HG02885 (cell line): ENCODE results near the gene PRAMEF27.
"Not testable (repeated sequence)": the region's sequence is repeated elsewhere in the genome, so short reads cannot be mapped to it uniquely, and the experiment has no call there.

ENCODE experiments used
- ATAC-seq: cut with Tn5 transposase; IDR thresholded peaks from one replicate; pipeline ENCODE4 v1.9.1; 2021; ENCODE audit warnings: mild to moderate bottlenecking; ENCODE audit not compliant: unreplicated experiment, poor library complexity

PRAMEF27 gene

DNA sequence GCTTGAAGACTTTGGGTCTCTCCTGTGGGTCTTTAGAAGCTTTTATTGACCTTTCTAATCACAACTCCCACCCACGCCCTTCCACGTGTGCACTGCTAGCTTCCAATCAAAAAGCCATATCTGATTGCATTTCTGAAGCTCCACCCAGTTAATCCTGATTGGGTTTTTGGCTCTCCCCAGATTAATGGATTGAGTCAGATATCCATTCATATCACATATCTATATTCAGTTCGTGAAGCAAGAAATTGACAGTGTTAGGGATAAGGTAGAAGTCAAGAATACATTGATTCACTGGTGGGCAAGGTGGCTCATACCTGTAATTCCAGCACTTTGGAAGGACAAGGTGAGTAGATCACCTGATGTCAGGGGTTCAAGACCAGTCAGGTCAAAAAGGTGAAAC lies at the start of gene PRAMEF27:
Gene PRAMEF27 (minus strand): TSS at position 101 of the 400 bp plus-strand sequence. CDS start 2,916 bp downstream, outside the sequence.
- ATAC-seq: not testable (repeated sequence)

DNA sequence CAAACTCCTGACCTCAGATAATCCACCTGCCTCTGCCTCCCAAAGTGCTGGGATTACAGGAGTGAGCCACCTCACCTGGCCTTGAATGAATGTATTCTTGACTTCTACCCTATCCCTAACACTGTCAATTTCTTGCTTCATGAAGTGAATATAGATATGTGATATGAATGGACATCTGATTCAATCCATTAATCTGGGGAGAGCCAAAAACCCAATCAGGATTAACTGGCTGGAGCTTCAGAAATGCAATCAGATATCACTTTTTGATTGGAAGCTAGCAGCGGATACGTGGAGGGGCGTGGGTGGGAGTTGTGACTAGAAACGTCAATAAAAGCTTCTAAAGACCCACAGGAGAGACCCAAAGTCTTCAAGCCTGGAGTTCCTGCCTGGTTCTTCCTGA lies 14.1 kb upstream of the PRAMEF27 start, which contains the start of gene PRAMEF25:
Gene PRAMEF25 (plus strand): TSS at position 301 of the 400 bp plus-strand sequence. CDS start 2,920 bp downstream, outside the sequence.
- ATAC-seq: not testable (repeated sequence)

DNA sequence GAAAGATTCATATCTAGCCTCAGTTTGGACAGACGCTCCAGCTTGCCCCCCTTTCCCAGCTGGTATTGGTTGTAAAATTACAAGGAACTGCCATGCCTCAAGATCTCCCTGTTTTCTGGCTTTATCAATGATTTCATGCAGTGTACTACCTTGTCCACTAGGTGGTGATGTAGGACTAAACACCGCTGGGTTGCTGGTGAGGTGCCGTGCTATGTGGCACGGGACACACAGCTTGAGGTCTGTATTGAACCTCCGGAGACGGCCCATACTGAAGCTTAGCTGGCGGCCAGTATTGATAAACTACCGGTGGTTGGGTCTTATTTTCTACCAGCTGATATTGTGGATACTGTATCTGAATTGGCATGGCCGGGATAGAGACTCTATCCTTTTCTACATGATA lies 36.5 kb downstream of the PRAMEF27 start:
- ATAC-seq: not testable (repeated sequence)

DNA sequence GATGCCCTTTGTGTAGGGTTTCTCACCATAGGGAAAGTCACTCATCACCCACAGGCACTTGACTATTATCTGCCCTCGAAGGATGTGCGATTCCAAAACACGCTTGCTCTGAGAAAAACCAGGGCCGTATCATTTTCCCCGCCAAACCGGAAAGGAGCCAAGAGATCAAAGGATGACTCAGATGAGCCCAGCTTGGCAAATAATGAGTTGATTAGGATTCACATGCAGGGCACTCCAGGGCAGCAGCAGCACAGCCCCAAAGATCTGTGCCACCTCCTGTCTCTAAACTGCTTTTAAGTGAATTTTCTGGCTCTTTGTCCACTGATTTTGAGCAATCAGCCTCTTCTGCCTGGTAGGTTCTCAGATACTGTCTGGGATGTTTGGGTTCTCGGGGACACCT lies 44.4 kb downstream of the PRAMEF27 start:
- not testable (repeated sequence) for ATAC-seq

DNA sequence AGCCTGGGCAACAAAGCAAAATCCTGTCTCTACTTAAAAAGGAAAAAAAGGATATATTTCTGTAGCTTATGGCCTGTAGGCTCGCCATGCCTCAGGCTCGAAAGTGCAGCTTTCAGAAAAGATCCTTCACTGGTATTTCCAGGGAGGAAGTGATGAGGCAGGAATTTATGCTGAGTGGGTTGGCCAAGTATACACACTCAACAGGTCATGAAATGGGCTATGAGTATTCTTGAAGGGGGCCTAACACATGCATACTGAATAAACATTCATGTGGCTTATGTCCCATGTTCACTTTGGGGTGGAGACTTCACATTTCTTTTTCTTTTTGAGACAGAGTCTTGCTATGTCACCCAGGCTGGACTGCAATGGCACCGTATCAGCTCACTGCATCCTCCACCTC lies 47.0 kb downstream of the PRAMEF27 start:
- ATAC-seq: not testable (repeated sequence)

DNA sequence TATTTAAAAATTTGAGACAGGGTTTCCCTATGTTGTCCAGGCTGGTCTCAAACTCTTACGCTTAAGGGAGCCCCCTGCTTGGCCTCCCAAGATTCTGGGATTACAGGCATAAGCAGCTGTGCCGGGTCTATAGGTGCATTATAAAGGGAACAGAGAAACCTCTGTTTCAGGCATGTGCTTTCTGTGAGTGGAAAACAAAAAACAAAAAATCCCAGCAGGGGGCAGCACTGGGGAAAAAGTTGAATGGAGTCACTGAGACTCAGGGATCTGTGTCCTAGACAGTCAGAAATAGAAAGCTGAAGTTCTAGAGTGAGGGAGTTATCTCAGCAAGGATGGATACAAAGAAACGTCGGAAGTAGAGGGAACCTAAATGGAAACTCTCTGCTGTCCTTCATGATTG lies 50.6 kb downstream of the PRAMEF27 start:
- ATAC-seq: not testable (repeated sequence)
